WTC11 (cell line): ENCODE measurements around the gene SRPK3.

Source experiments
- ETV6 ChIP-seq: sonication (generic); formaldehyde crosslinking; IDR thresholded peaks from 2 replicates; pipeline ENCODE4 v1.8.1; 2022; ENCODE audit warnings: mild to moderate bottlenecking, missing genetic modification reagents
- FOXP1 ChIP-seq: sonication (generic); formaldehyde crosslinking; IDR thresholded peaks from 2 replicates; pipeline ENCODE4 v1.8.0; 2022; ENCODE audit warnings: missing genetic modification reagents, mild to moderate bottlenecking, moderate library complexity, borderline replicate concordance
- TCF7 ChIP-seq: sonication (generic); formaldehyde crosslinking; IDR thresholded peaks from 2 replicates; pipeline ENCODE4 v1.8.0; 2022; ENCODE audit warnings: mild to moderate bottlenecking, low read depth, missing genetic modification reagents, moderate library complexity
- ZNF263 ChIP-seq: sonication (generic); formaldehyde crosslinking; IDR thresholded peaks from 2 replicates; pipeline ENCODE4 v1.8.1; 2022; ENCODE audit warnings: low read depth, mild to moderate bottlenecking, moderate library complexity, missing genetic modification reagents
- TF ChIP-seq, protein P1 (sequence below): fragments of 200-600 bp; IDR thresholded peaks from 2 replicates; pipeline ENCODE4 v1.8.0; 2022; ENCODE audit warnings: antibody characterized with exemption
- TF ChIP-seq, protein P2 (sequence below): fragments of 250-450 bp; sonication (Bioruptor Pico); IDR thresholded peaks from 2 replicates; pipeline ENCODE4 v1.9.0; 2021; ENCODE audit warnings: moderate library complexity, mild to moderate bottlenecking, inconsistent platforms, borderline replicate concordance
- TF ChIP-seq, protein P3 (sequence below): sonication (generic); formaldehyde crosslinking; IDR thresholded peaks from 2 replicates; pipeline ENCODE4 v1.8.0; 2022; ENCODE audit warnings: mild to moderate bottlenecking, missing genetic modification reagents
- TF ChIP-seq, protein P4 (sequence below): sonication (generic); formaldehyde crosslinking; IDR thresholded peaks from 2 replicates; pipeline ENCODE4 v1.8.0; 2022; ENCODE audit warnings: mild to moderate bottlenecking, missing genetic modification reagents
- TF ChIP-seq, protein P5 (sequence below): sonication (generic); formaldehyde crosslinking; IDR thresholded peaks from 2 replicates; pipeline ENCODE4 v1.8.1; 2022; ENCODE audit warnings: low read depth, missing genetic modification reagents, borderline replicate concordance

DNA sequence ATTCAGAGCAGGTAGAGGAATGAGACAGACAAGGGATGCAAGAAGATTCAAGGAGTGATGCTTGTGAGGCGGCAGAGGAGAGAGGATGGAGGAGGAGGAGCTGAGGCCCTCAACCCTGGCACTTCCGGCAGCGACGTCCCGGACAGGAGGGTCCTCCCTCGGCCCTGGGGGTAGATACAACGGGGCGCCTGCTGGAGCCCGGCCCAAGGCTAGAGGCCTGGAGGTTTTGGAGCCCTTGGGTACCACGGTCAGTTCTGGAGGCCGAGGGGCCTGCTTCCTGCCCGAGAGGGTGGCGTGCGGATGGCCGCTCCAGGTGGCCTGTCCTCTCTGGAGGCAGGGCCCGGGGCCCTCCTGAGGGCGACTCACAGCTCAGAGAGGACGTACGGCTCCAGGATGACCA is 27.1 kb downstream of the SRPK3 start:
- TF ChIP-seq TCF7, result no peak
- TF ChIP-seq, protein P1, sequence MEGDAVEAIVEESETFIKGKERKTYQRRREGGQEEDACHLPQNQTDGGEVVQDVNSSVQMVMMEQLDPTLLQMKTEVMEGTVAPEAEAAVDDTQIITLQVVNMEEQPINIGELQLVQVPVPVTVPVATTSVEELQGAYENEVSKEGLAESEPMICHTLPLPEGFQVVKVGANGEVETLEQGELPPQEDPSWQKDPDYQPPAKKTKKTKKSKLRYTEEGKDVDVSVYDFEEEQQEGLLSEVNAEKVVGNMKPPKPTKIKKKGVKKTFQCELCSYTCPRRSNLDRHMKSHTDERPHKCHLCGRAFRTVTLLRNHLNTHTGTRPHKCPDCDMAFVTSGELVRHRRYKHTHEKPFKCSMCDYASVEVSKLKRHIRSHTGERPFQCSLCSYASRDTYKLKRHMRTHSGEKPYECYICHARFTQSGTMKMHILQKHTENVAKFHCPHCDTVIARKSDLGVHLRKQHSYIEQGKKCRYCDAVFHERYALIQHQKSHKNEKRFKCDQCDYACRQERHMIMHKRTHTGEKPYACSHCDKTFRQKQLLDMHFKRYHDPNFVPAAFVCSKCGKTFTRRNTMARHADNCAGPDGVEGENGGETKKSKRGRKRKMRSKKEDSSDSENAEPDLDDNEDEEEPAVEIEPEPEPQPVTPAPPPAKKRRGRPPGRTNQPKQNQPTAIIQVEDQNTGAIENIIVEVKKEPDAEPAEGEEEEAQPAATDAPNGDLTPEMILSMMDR, result no peak
- no peak for TF ChIP-seq FOXP1 (CRISPR knock-in tag)
- TF ChIP-seq ZNF263 (CRISPR knock-in tag), result no peak
- TF ChIP-seq, protein P2, sequence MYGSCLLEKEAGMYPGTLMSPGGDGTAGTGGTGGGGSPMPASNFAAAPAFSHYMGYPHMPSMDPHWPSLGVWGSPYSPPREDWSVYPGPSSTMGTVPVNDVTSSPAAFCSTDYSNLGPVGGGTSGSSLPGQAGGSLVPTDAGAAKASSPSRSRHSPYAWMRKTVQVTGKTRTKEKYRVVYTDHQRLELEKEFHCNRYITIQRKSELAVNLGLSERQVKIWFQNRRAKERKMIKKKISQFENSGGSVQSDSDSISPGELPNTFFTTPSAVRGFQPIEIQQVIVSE (CRISPR knock-in tag), result no peak
- TF ChIP-seq, protein P3, sequence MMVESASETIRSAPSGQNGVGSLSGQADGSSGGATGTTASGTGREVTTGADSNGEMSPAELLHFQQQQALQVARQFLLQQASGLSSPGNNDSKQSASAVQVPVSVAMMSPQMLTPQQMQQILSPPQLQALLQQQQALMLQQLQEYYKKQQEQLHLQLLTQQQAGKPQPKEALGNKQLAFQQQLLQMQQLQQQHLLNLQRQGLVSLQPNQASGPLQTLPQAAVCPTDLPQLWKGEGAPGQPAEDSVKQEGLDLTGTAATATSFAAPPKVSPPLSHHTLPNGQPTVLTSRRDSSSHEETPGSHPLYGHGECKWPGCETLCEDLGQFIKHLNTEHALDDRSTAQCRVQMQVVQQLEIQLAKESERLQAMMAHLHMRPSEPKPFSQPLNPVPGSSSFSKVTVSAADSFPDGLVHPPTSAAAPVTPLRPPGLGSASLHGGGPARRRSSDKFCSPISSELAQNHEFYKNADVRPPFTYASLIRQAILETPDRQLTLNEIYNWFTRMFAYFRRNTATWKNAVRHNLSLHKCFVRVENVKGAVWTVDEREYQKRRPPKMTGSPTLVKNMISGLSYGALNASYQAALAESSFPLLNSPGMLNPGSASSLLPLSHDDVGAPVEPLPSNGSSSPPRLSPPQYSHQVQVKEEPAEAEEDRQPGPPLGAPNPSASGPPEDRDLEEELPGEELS (CRISPR knock-in tag), result no peak
- TF ChIP-seq, protein P4, sequence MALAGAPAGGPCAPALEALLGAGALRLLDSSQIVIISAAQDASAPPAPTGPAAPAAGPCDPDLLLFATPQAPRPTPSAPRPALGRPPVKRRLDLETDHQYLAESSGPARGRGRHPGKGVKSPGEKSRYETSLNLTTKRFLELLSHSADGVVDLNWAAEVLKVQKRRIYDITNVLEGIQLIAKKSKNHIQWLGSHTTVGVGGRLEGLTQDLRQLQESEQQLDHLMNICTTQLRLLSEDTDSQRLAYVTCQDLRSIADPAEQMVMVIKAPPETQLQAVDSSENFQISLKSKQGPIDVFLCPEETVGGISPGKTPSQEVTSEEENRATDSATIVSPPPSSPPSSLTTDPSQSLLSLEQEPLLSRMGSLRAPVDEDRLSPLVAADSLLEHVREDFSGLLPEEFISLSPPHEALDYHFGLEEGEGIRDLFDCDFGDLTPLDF, result no peak
- TF ChIP-seq ETV6 (CRISPR knock-in tag), result no peak
- TF ChIP-seq, protein P5, sequence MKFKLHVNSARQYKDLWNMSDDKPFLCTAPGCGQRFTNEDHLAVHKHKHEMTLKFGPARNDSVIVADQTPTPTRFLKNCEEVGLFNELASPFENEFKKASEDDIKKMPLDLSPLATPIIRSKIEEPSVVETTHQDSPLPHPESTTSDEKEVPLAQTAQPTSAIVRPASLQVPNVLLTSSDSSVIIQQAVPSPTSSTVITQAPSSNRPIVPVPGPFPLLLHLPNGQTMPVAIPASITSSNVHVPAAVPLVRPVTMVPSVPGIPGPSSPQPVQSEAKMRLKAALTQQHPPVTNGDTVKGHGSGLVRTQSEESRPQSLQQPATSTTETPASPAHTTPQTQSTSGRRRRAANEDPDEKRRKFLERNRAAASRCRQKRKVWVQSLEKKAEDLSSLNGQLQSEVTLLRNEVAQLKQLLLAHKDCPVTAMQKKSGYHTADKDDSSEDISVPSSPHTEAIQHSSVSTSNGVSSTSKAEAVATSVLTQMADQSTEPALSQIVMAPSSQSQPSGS, result no peak
